Muscle layer of duodenum (tissue), 2 donors: Measurements from ENCODE around the gene NOL4L.

Experiments used
- H3K27ac ChIP-seq: one replicate; pipeline ENCODE4 v1.7.0; 2013; ENCODE audit warnings: mild to moderate bottlenecking, low read length
- H3K27me3 ChIP-seq: one replicate; pipeline ENCODE4 v1.7.0; 2013; ENCODE audit warnings: low read depth, mild to moderate bottlenecking, control low read depth, low read length
- H3K36me3 ChIP-seq, 2 donors: one replicate each; pipeline ENCODE4 v1.7.0; 2013; ENCODE audit warnings: low read length in 2 of 2, control low read depth in 1 of 2, mild to moderate bottlenecking in 1 of 2; ENCODE audit not compliant: insufficient read depth in 2 of 2, control insufficient read depth in 1 of 2
- H3K4me1 ChIP-seq, 2 donors: one replicate each; pipeline ENCODE4 v1.7.0; 2013; ENCODE audit warnings: low read length in 2 of 2, mild to moderate bottlenecking in 2 of 2, control low read depth in 1 of 2, moderate library complexity in 1 of 2; ENCODE audit not compliant: insufficient read depth in 2 of 2, control insufficient read depth in 1 of 2
- H3K4me3 ChIP-seq, 2 donors: one replicate each; pipeline ENCODE4 v1.7.0; 2013; ENCODE audit warnings: low read length in 2 of 2, low read depth in 1 of 2, mild to moderate bottlenecking in 1 of 2
- H3K9me3 ChIP-seq, 2 donors: one replicate each; pipeline ENCODE4 v1.7.0; 2013; ENCODE audit warnings: low read length in 2 of 2, control low read depth in 1 of 2, mild to moderate bottlenecking in 1 of 2; ENCODE audit not compliant: control insufficient read depth in 1 of 2
- donor health status: healthy.

The NOL4L gene

DNA sequence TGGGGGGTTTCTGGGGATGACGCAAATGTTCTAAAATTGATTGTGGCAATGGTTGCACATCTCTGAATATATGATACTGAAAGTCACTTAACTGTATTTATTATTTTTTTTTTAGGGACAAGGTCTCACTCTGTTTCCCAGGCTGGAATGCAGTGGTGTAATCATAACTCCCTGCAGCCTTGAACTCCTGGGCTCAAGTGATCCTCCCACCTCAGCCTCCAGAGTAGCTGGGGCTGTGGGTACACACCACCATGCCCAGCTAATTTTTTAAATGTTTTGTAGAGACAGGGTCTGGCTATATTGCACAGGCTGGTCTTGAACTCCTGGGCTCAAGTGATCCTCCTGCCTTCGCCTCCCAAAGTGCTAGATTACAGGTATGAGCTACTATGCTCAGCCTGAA, 33.4 kb downstream of the NOL4L start:
- Histone ChIP-seq H3K36me3 (no peaks in the 10 kb centered on the region), H3K27ac (no peak overlapping the region), H3K9me3 (no peaks in the 10 kb centered on the region), H3K4me3 (no peak overlapping the region), H3K4me1 (no peaks in the 10 kb centered on the region), H3K27me3 (no peaks in the 10 kb centered on the region)

- no peaks in the 10 kb centered on the region for H3K36me3 ChIP-seq
- no peaks in the 10 kb centered on the region for H3K4me1 ChIP-seq
- H3K27ac ChIP-seq, result no peak overlapping the region
- H3K27me3 ChIP-seq, result no peaks in the 10 kb centered on the region
- no peak overlapping the region for H3K4me3 ChIP-seq
- H3K9me3 ChIP-seq, result no peaks in the 10 kb centered on the region
Measured at GRCh38 chr20:32549842-32550241, 35.3 kb downstream of the NOL4L start.

GRCh38 chr20:32547753-32548034, 37.4 kb downstream of the NOL4L start:
- Histone ChIP-seq H3K27me3 (no peaks in the 10 kb centered on the region), H3K27ac (no peak overlapping the region), H3K36me3 (no peaks in the 10 kb centered on the region), H3K9me3 (no peaks in the 10 kb centered on the region), H3K4me3 (no peak overlapping the region), H3K4me1 (no peaks in the 10 kb centered on the region)

- H3K4me1 ChIP-seq, result no peaks in the 10 kb centered on the region
- no peak overlapping the region for H3K4me3 ChIP-seq
- H3K9me3 ChIP-seq, result no peaks in the 10 kb centered on the region
- H3K27ac ChIP-seq, result no peak overlapping the region
- H3K27me3 ChIP-seq, result no peaks in the 10 kb centered on the region
- no peaks in the 10 kb centered on the region for H3K36me3 ChIP-seq
Measured at GRCh38 chr20:32546918-32547752, 38.0 kb downstream of the NOL4L start.

DNA sequence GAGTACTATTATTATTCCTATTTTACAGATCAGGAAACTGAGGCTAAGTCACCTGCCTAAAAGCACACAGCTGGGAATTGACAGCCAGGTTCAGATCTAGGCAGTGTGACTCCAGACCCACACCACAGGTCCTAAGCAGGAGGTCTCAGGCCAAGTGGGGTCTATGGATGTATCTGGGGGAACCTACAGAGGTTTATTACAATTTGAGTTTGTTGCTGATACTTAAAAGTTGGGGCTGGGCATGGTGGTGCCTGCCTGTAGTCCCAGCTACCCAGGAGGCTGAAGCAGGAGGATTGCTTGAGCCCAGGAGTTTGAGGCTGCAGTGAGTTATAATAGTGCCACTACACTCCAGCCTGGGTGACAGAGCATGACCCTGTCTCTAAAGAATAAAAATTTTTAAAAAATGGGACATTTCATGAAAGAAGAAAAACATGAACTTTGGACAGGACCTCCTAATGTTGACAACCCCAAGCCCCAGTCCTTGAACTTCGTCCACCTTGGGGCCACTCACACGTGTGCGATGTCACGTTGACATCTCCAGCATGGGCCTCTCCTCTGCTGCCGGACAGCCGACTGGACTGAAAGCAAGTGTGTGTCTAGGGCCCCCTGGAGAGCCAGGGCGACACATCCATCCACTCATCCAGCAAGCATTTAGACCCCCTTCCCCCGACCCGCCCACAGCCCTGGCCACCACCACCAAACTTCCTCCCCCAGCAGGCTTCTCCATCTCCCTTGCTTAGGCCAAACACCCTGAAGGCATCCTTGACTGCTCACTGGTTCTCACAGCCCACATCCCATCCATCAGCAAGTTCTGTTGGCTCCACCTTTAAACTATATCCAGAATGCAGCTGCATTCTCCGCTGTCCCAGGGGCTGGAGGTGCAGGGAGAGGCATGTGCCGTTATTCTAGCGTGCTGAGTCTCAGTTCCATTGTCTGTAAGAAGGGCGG, 40.0 kb downstream of the NOL4L start:
- no peaks in the 10 kb centered on the region for H3K4me1 ChIP-seq
- H3K9me3 ChIP-seq, result no peaks in the 10 kb centered on the region
- H3K27ac ChIP-seq, result no peak overlapping the region
- no peak overlapping the region for H3K4me3 ChIP-seq
- no peaks in the 10 kb centered on the region for H3K27me3 ChIP-seq
- no peaks in the 10 kb centered on the region for H3K36me3 ChIP-seq

GRCh38 chr20:32544260-32544722, 40.8 kb downstream of the NOL4L start:
- Histone ChIP-seq H3K27ac (no peak overlapping the region), H3K36me3 (no peaks in the 10 kb centered on the region), H3K27me3 (no peaks in the 10 kb centered on the region), H3K9me3 (no peaks in the 10 kb centered on the region), H3K4me1 (peaks cover 0 to 6% of the 10 kb centered on the region in 2 donors), H3K4me3 (no peak overlapping the region)

DNA sequence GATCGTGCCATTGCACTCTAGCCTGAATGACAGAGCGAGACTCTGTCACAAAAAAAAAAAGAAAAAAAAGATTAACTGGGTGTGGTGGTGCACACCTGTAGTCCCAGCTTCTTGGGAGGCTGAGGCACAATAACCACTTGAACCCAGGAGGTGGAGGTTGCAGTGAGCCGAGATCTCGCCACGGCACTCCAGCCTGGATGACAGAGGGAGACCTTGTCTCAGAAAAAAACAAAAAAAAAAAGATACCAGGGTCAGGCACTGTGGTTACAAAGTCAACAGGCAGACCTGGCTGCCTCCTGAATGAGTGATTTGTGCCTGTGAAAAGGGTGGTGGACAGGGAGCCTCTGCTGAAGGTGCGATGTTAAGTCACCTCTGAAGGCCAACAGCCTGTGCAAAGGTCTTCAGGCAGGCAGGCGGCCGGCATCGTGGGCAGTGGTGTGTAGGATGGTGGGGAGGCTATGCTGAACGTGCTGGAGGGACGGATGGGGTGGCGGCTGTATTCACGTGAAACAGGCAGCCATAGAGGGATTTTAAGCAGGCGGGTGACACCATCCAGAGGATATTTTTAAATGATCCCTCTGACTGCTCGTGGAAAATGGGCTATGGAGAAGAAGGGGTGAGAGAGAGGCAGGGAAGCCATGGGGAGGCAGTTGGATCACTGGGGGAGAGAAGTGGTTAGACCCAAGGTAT, 41.4 kb downstream of the NOL4L start:
- Histone ChIP-seq H3K27me3 (no peaks in the 10 kb centered on the region), H3K27ac (no peak overlapping the region), H3K4me1 (peaks cover 0 to 9% of the 10 kb centered on the region in 2 donors), H3K36me3 (no peaks in the 10 kb centered on the region), H3K4me3 (no peak overlapping the region), H3K9me3 (no peaks in the 10 kb centered on the region)

DNA sequence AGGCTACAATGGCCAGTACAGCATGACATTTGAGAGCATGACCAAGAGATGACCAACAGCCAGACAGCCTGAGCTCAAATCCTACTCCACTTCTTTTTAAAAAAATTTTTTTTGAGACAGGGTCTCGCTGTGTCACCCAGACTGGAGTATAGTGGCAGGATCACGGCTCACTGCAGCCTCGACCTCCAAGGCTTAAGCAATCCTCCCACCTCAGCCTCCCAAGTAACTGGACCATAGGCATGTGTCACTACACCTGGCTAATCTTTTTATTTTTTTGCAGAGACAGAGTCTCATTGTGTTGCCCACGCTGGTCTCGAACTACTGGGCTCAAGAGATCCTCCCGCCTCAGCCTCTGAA, 42.9 kb downstream of the NOL4L start:
- peaks cover 0 to 16% of the 10 kb centered on the region in 2 donors for H3K4me1 ChIP-seq
- no peaks in the 10 kb centered on the region for H3K36me3 ChIP-seq
- no peaks in the 10 kb centered on the region for H3K27me3 ChIP-seq
- H3K9me3 ChIP-seq, result no peaks in the 10 kb centered on the region
- no peak overlapping the region for H3K27ac ChIP-seq
- H3K4me3 ChIP-seq, result no peak overlapping the region

- Histone ChIP-seq H3K9me3 (no peaks in the 10 kb centered on the region), H3K36me3 (no peaks in the 10 kb centered on the region), H3K27me3 (no peaks in the 10 kb centered on the region), H3K4me1 (peaks cover 0 to 19% of the 10 kb centered on the region in 2 donors), H3K27ac (no peak overlapping the region), H3K4me3 (no peak overlapping the region)
Measured at GRCh38 chr20:32541323-32542258, 43.5 kb downstream of the NOL4L start.

GRCh38 chr20:32539817-32540675, 45.1 kb downstream of the NOL4L start:
- H3K27ac ChIP-seq, result no peak overlapping the region
- H3K4me1 ChIP-seq, result peaks cover 0 to 24% of the 10 kb centered on the region in 2 donors
- no peaks in the 10 kb centered on the region for H3K36me3 ChIP-seq
- H3K4me3 ChIP-seq, result no peak overlapping the region
- no peaks in the 10 kb centered on the region for H3K27me3 ChIP-seq
- H3K9me3 ChIP-seq, result no peaks in the 10 kb centered on the region
